ENCODE measurements around the gene RBL2. TPM values are rescaled to one million over a fixed set of nuclear protein-coding genes. Genes with fewer than 3 reads are reported as not detected.

Gene RBL2
- total and polyA plus RNA-seq, 7 donors, result 25.0 to 113 (median 74.9) TPM

DNA sequence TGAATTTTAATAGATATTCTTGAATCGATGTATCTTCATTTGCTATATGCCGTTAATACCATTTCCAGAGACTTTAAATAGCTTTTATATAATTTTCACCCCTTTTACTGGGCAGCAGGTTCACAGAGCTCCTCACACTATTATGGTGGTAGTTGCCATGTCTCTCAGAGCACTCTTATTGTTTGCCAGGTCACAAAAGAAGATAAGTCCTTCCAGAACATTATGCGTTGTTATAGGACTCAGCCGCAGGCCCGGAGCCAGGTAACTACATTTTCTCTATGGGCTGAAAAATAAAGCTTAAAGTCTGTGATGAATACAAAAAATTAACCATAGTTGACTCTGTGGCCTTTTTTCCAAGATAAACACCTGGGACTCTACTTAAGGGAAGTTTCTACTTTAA, 44.7 kb downstream of the RBL2 start:
- Histone ChIP-seq H3K9me3 (no peaks in the 10 kb centered on the region), H3K27ac (no peak overlapping the region), H3K4me1 (no peaks in the 10 kb centered on the region), H3K27me3 (no peaks in the 10 kb centered on the region), H3K36me3 (peaks cover 9 to 74% (median 36%) of the 10 kb centered on the region in 4 donors), H3K4me3 (no peak overlapping the region)
- TF ChIP-seq POLR2A (IDR thresholded peaks at IDR 0.05) (no peak), EP300 (IDR thresholded peaks at IDR 0.05) (no peak), POLR2AphosphoS5 (IDR thresholded peaks at IDR 0.05) (no peak)
- TF ChIP-seq, protein P1, sequence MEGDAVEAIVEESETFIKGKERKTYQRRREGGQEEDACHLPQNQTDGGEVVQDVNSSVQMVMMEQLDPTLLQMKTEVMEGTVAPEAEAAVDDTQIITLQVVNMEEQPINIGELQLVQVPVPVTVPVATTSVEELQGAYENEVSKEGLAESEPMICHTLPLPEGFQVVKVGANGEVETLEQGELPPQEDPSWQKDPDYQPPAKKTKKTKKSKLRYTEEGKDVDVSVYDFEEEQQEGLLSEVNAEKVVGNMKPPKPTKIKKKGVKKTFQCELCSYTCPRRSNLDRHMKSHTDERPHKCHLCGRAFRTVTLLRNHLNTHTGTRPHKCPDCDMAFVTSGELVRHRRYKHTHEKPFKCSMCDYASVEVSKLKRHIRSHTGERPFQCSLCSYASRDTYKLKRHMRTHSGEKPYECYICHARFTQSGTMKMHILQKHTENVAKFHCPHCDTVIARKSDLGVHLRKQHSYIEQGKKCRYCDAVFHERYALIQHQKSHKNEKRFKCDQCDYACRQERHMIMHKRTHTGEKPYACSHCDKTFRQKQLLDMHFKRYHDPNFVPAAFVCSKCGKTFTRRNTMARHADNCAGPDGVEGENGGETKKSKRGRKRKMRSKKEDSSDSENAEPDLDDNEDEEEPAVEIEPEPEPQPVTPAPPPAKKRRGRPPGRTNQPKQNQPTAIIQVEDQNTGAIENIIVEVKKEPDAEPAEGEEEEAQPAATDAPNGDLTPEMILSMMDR (IDR thresholded peaks at IDR 0.05), result no peak
- 97 to 99% methylated on average over 5 of the region's 5 CpGs for WGBS, 2 donors
- intact Hi-C loops (cut with DNase I), result no loop called here
- no peak for DNase-seq

DNA sequence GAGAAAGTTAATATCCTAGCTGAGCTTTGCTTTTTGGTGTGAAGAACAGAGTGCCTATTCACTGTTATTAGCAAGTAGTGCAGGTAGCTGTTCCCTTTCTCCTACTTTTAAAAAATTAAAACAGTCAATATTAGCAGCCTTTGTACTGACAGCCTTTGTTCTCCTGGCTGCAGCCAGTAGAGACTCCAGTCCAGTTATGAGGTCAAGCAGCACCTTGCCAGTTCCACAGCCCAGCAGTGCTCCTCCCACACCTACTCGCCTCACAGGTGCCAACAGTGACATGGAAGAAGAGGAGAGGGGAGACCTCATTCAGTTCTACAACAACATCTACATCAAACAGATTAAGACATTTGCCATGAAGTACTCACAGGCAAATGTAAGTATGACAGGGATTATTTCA, 46.1 kb downstream of the RBL2 start:
- intact Hi-C loops (cut with DNase I), result no loop called here
- Histone ChIP-seq H3K9me3 (no peaks in the 10 kb centered on the region), H3K36me3 (peaks cover 12 to 82% (median 36%) of the 10 kb centered on the region in 4 donors), H3K27ac (no peak overlapping the region), H3K27me3 (no peaks in the 10 kb centered on the region), H3K4me1 (no peaks in the 10 kb centered on the region), H3K4me3 (no peak overlapping the region)
- no peak for TF ChIP-seq POLR2AphosphoS5 (IDR thresholded peaks at IDR 0.05)
- TF ChIP-seq, protein P1 (IDR thresholded peaks at IDR 0.05), result no peak
- TF ChIP-seq POLR2A (IDR thresholded peaks at IDR 0.05), result no peak
- no peak for TF ChIP-seq EP300 (IDR thresholded peaks at IDR 0.05)
- DNase-seq, result no peak
- 92 to 97% methylated on average over 1 of the region's 1 CpG for WGBS, 2 donors

GRCh38 chr16:53482123-53482522, 47.9 kb downstream of the RBL2 start:
- TF ChIP-seq, protein P1 (IDR thresholded peaks at IDR 0.05), result no peak
- TF ChIP-seq EP300 (IDR thresholded peaks at IDR 0.05) (no peak), POLR2A (IDR thresholded peaks at IDR 0.05) (no peak), POLR2AphosphoS5 (IDR thresholded peaks at IDR 0.05) (no peak)
- H3K9me3 ChIP-seq, result no peaks in the 10 kb centered on the region
- H3K4me3 ChIP-seq, result no peak overlapping the region
- intact Hi-C loops (cut with DNase I), result no loop called here
- H3K27me3 ChIP-seq, result no peaks in the 10 kb centered on the region
- 93 to 94% methylated on average over 2 of the region's 2 CpGs for WGBS, 2 donors
- no peak for DNase-seq
- H3K36me3 ChIP-seq, result peaks cover 15 to 91% (median 36%) of the 10 kb centered on the region in 4 donors
- H3K4me1 ChIP-seq, result no peaks in the 10 kb centered on the region
- no peak overlapping the region for H3K27ac ChIP-seq

GRCh38 chr16:53484542-53484941, 50.3 kb downstream of the RBL2 start:
- Histone ChIP-seq H3K36me3 (peaks cover 13 to 95% (median 30%) of the 10 kb centered on the region in 4 donors), H3K27me3 (no peaks in the 10 kb centered on the region), H3K4me1 (no peaks in the 10 kb centered on the region), H3K27ac (no peak overlapping the region), H3K4me3 (no peak overlapping the region), H3K9me3 (no peaks in the 10 kb centered on the region)
- no peak for TF ChIP-seq POLR2AphosphoS5 (IDR thresholded peaks at IDR 0.05)
- no peak for DNase-seq
- 86 to 95% methylated on average over 2 of the region's 2 CpGs for WGBS, 2 donors
- intact Hi-C loops (cut with DNase I), result no loop called here

- H3K27ac ChIP-seq, result no peak overlapping the region
- H3K4me3 ChIP-seq, result no peak overlapping the region
- H3K27me3 ChIP-seq, result no peaks in the 10 kb centered on the region
- intact Hi-C loops (cut with DNase I), result no loop called here
- peaks cover 5 to 94% (median 24%) of the 10 kb centered on the region in 4 donors for H3K36me3 ChIP-seq
- no peak for TF ChIP-seq POLR2AphosphoS5 (IDR thresholded peaks at IDR 0.05)
- TF ChIP-seq EP300 (IDR thresholded peaks at IDR 0.05), result no peak
- TF ChIP-seq, protein P1 (IDR thresholded peaks at IDR 0.05), result no peak
- no peak for TF ChIP-seq POLR2A (IDR thresholded peaks at IDR 0.05)
- H3K9me3 ChIP-seq, result no peaks in the 10 kb centered on the region
- no peak for DNase-seq
- no peaks in the 10 kb centered on the region for H3K4me1 ChIP-seq
Measured at GRCh38 chr16:53486230-53486629, 52.0 kb downstream of the RBL2 start.

Data from sigmoid colon (tissue), 7 donors.